ENCODE data around the gene MYCT1.
"Not testable (repeated sequence)": the region's sequence is repeated elsewhere in the genome, so short reads cannot be mapped to it uniquely, and the experiment has no call there.

Gene MYCT1

GRCh38 chr6:152701081-152701862, 3.6 kb downstream of the MYCT1 start:
- H3K36me3 Mint-ChIP-seq = no peaks in the 10 kb centered on the region

GRCh38 chr6:152701863-152702401, 4.2 kb downstream of the MYCT1 start:
- no peaks in the 10 kb centered on the region for H3K36me3 Mint-ChIP-seq
- no peaks in the 10 kb centered on the region for H3K4me1 Mint-ChIP-seq
- H3K4me3 Mint-ChIP-seq = no peak overlapping the region
- H3K27me3 Mint-ChIP-seq = peaks cover 13% of the 10 kb centered on the region
- H3K9me3 Mint-ChIP-seq = no peaks in the 10 kb centered on the region
- H3K27ac Mint-ChIP-seq = no peak overlapping the region

More at GRCh38 chr6:152701081-152701862, 3.6 kb downstream of the MYCT1 start:
- H3K27ac Mint-ChIP-seq = no peak overlapping the region
- H3K9me3 Mint-ChIP-seq = no peaks in the 10 kb centered on the region
- H3K27me3 Mint-ChIP-seq = peaks cover 13% of the 10 kb centered on the region
- H3K4me1 Mint-ChIP-seq = no peaks in the 10 kb centered on the region
- no peak overlapping the region for H3K4me3 Mint-ChIP-seq

- not testable (repeated sequence) for H3K9me3 Mint-ChIP-seq, H3K4me1 Mint-ChIP-seq, H3K36me3 Mint-ChIP-seq, H3K4me3 Mint-ChIP-seq, H3K27me3 Mint-ChIP-seq, H3K27ac Mint-ChIP-seq
These were observed 6.1 kb downstream of the MYCT1 start for GRCh38 chr6:152703750-152704149.

- Mint-ChIP-seq H3K36me3 (no peaks in the 10 kb centered on the region), H3K9me3 (no peaks in the 10 kb centered on the region), H3K27ac (no peak overlapping the region), H3K27me3 (peaks cover 4% of the 10 kb centered on the region), H3K4me1 (no peaks in the 10 kb centered on the region), H3K4me3 (no peak overlapping the region)
These were observed 7.6 kb downstream of the MYCT1 start for GRCh38 chr6:152705327-152705726.

GRCh38 chr6:152716322-152716721, 18.6 kb downstream of the MYCT1 start:
- H3K9me3 Mint-ChIP-seq = peaks cover 14% of the 10 kb centered on the region

GRCh38 chr6:152720974-152721373, 23.3 kb downstream of the MYCT1 start:
- no peak overlapping the region for H3K4me3 Mint-ChIP-seq
- no peak overlapping the region for H3K27ac Mint-ChIP-seq
- H3K36me3 Mint-ChIP-seq = no peaks in the 10 kb centered on the region
- peaks cover 3% of the 10 kb centered on the region for H3K27me3 Mint-ChIP-seq
- H3K9me3 Mint-ChIP-seq = peaks cover 4% of the 10 kb centered on the region
- no peaks in the 10 kb centered on the region for H3K4me1 Mint-ChIP-seq

More at GRCh38 chr6:152716322-152716721, 18.6 kb downstream of the MYCT1 start:
- H3K4me1 Mint-ChIP-seq = no peaks in the 10 kb centered on the region
- no peak overlapping the region for H3K27ac Mint-ChIP-seq
- peaks cover 2% of the 10 kb centered on the region for H3K36me3 Mint-ChIP-seq
- no peak overlapping the region for H3K4me3 Mint-ChIP-seq
- H3K27me3 Mint-ChIP-seq = peaks cover 1% of the 10 kb centered on the region

GRCh38 chr6:152721956-152722355, 24.3 kb downstream of the MYCT1 start:
- Mint-ChIP-seq H3K4me3 (no peak overlapping the region), H3K4me1 (no peaks in the 10 kb centered on the region), H3K36me3 (no peaks in the 10 kb centered on the region), H3K9me3 (peaks cover 4% of the 10 kb centered on the region), H3K27ac (no peak overlapping the region), H3K27me3 (peaks cover 3% of the 10 kb centered on the region)

- Mint-ChIP-seq H3K27me3 (peaks cover 3% of the 10 kb centered on the region), H3K4me1 (no peaks in the 10 kb centered on the region), H3K36me3 (no peaks in the 10 kb centered on the region), H3K27ac (no peak overlapping the region), H3K9me3 (peaks cover 4% of the 10 kb centered on the region), H3K4me3 (no peak overlapping the region)
These were observed 25.7 kb downstream of the MYCT1 start for GRCh38 chr6:152723398-152723797.

- Mint-ChIP-seq H3K27me3 (peaks cover 3% of the 10 kb centered on the region), H3K4me3 (no peak overlapping the region), H3K4me1 (no peaks in the 10 kb centered on the region), H3K36me3 (no peaks in the 10 kb centered on the region), H3K9me3 (peaks cover 4% of the 10 kb centered on the region), H3K27ac (no peak overlapping the region)
These were observed 28.6 kb downstream of the MYCT1 start for GRCh38 chr6:152726313-152726712.

- H3K27me3 Mint-ChIP-seq = peaks cover 3% of the 10 kb centered on the region
- peaks cover 4% of the 10 kb centered on the region for H3K9me3 Mint-ChIP-seq
These were observed 29.8 kb downstream of the MYCT1 start for GRCh38 chr6:152727507-152727906.

GRCh38 chr6:152734630-152735029, 36.9 kb downstream of the MYCT1 start:
- H3K4me3 Mint-ChIP-seq = no peak overlapping the region
- no peak overlapping the region for H3K27ac Mint-ChIP-seq
- H3K27me3 Mint-ChIP-seq = no peaks in the 10 kb centered on the region
- no peaks in the 10 kb centered on the region for H3K4me1 Mint-ChIP-seq
- no peaks in the 10 kb centered on the region for H3K9me3 Mint-ChIP-seq
- H3K36me3 Mint-ChIP-seq = no peaks in the 10 kb centered on the region

More at GRCh38 chr6:152727507-152727906, 29.8 kb downstream of the MYCT1 start:
- no peak overlapping the region for H3K4me3 Mint-ChIP-seq
- H3K36me3 Mint-ChIP-seq = no peaks in the 10 kb centered on the region
- H3K4me1 Mint-ChIP-seq = no peaks in the 10 kb centered on the region
- H3K27ac Mint-ChIP-seq = no peak overlapping the region

- Mint-ChIP-seq H3K4me1 (no peaks in the 10 kb centered on the region), H3K4me3 (no peak overlapping the region), H3K27ac (no peak overlapping the region), H3K27me3 (no peaks in the 10 kb centered on the region), H3K9me3 (no peaks in the 10 kb centered on the region), H3K36me3 (no peaks in the 10 kb centered on the region)
These were observed 39.1 kb downstream of the MYCT1 start for GRCh38 chr6:152736687-152737273.

GRCh38 chr6:152745509-152746171, 47.9 kb downstream of the MYCT1 start:
- H3K4me1 Mint-ChIP-seq = no peaks in the 10 kb centered on the region
- H3K27me3 Mint-ChIP-seq = no peaks in the 10 kb centered on the region
- no peak overlapping the region for H3K27ac Mint-ChIP-seq
- no peak overlapping the region for H3K4me3 Mint-ChIP-seq
- H3K36me3 Mint-ChIP-seq = no peaks in the 10 kb centered on the region
- H3K9me3 Mint-ChIP-seq = no peaks in the 10 kb centered on the region

GRCh38 chr6:152746172-152746553, 48.5 kb downstream of the MYCT1 start:
- H3K4me1 Mint-ChIP-seq = no peaks in the 10 kb centered on the region
- no peak overlapping the region for H3K27ac Mint-ChIP-seq
- no peaks in the 10 kb centered on the region for H3K27me3 Mint-ChIP-seq
- no peaks in the 10 kb centered on the region for H3K9me3 Mint-ChIP-seq
- no peaks in the 10 kb centered on the region for H3K36me3 Mint-ChIP-seq
- no peak overlapping the region for H3K4me3 Mint-ChIP-seq

GRCh38 chr6:152748843-152749242, 51.1 kb downstream of the MYCT1 start:
- H3K4me3 Mint-ChIP-seq = no peak overlapping the region
- H3K27ac Mint-ChIP-seq = no peak overlapping the region
- H3K36me3 Mint-ChIP-seq = no peaks in the 10 kb centered on the region
- H3K27me3 Mint-ChIP-seq = no peaks in the 10 kb centered on the region
- no peaks in the 10 kb centered on the region for H3K4me1 Mint-ChIP-seq
- H3K9me3 Mint-ChIP-seq = no peaks in the 10 kb centered on the region

- no peaks in the 10 kb centered on the region for H3K27me3 Mint-ChIP-seq
- no peaks in the 10 kb centered on the region for H3K36me3 Mint-ChIP-seq
- no peaks in the 10 kb centered on the region for H3K9me3 Mint-ChIP-seq
- no peak overlapping the region for H3K4me3 Mint-ChIP-seq
- H3K4me1 Mint-ChIP-seq = no peaks in the 10 kb centered on the region
- no peak overlapping the region for H3K27ac Mint-ChIP-seq
These were observed 51.6 kb downstream of the MYCT1 start for GRCh38 chr6:152749336-152749735.
